Stimulated activated memory B cell treated with anti-CD40 and anti-IgM and Interleukin-4, amounts not matched to agents 10 μg/mL and 1 μg/mL and 100 μg/mL, for 72 hours (primary cell): ENCODE measurements around the gene ZNF646.

Experiments used
- ATAC-seq: fragments of 150-1000 bp; cut with Tn5 transposase; 2 replicates; pipeline ENCODE4 v1.10.0; 2021
- H3K27ac Mint-ChIP-seq: one replicate; pipeline ENCODE4 v1.8.0; 2022; ENCODE audit warnings: mild to moderate bottlenecking, mixed read lengths
- H3K27me3 Mint-ChIP-seq: one replicate; pipeline ENCODE4 v1.8.0; 2022; ENCODE audit warnings: mixed read lengths
- H3K36me3 Mint-ChIP-seq: one replicate; pipeline ENCODE4 v1.8.0; 2022; ENCODE audit warnings: mixed read lengths
- H3K4me1 Mint-ChIP-seq: one replicate; pipeline ENCODE4 v1.8.0; 2022; ENCODE audit warnings: mixed read lengths
- H3K4me3 Mint-ChIP-seq: one replicate; pipeline ENCODE4 v1.8.0; 2022; ENCODE audit warnings: mild to moderate bottlenecking, moderate library complexity, mixed read lengths
- H3K9me3 Mint-ChIP-seq: one replicate; pipeline ENCODE4 v1.8.0; 2022; ENCODE audit warnings: mixed read lengths

ZNF646 gene

GRCh38 chr16:31106509-31107464 is 32.6 kb downstream of the ZNF646 start:
- peaks cover 14% of the 10 kb centered on the region for H3K36me3 Mint-ChIP-seq
- H3K9me3 Mint-ChIP-seq: no peaks in the 10 kb centered on the region
- H3K4me1 Mint-ChIP-seq: peaks cover 30% of the 10 kb centered on the region
- H3K27me3 Mint-ChIP-seq: no peaks in the 10 kb centered on the region
- H3K27ac Mint-ChIP-seq: peak overlapping the region; percentile 88
- H3K4me3 Mint-ChIP-seq: no peak overlapping the region
- no peak for ATAC-seq

- peaks cover 30% of the 10 kb centered on the region for H3K4me1 Mint-ChIP-seq
- peak overlapping the region; percentile 88 for H3K27ac Mint-ChIP-seq
- no peaks in the 10 kb centered on the region for H3K27me3 Mint-ChIP-seq
- H3K4me3 Mint-ChIP-seq: peak overlapping the region; percentile 87
- no peaks in the 10 kb centered on the region for H3K9me3 Mint-ChIP-seq
- H3K36me3 Mint-ChIP-seq: peaks cover 21% of the 10 kb centered on the region
- ATAC-seq: peak; percentile 51
These were observed 33.2 kb downstream of the ZNF646 start for GRCh38 chr16:31107465-31107867.

- no peaks in the 10 kb centered on the region for H3K27me3 Mint-ChIP-seq
- H3K9me3 Mint-ChIP-seq: no peaks in the 10 kb centered on the region
- H3K27ac Mint-ChIP-seq: peak within 1 kb of the TSS; percentile 88
- H3K4me3 Mint-ChIP-seq: peak within 1 kb of the TSS; percentile 87
- H3K36me3 Mint-ChIP-seq: peaks cover 26% of the 10 kb centered on the region
- ATAC-seq: peak; percentile 90
- H3K4me1 Mint-ChIP-seq: peaks cover 33% of the 10 kb centered on the region
These were observed 34.0 kb downstream of the ZNF646 start, which contains the start of gene BCKDK for GRCh38 chr16:31108035-31108793. BCKDK (plus strand) TSS chr16:31108386; CDS start chr16:31109224, 838 bp downstream.

- Mint-ChIP-seq H3K27ac (peak overlapping the region; percentile 88), H3K9me3 (no peaks in the 10 kb centered on the region), H3K36me3 (peaks cover 26% of the 10 kb centered on the region), H3K27me3 (no peaks in the 10 kb centered on the region), H3K4me3 (peak overlapping the region; percentile 87), H3K4me1 (peaks cover 39% of the 10 kb centered on the region)
- no peak for ATAC-seq
These were observed 34.8 kb downstream of the ZNF646 start for GRCh38 chr16:31108794-31109558.

GRCh38 chr16:31109622-31110021 is 35.4 kb downstream of the ZNF646 start:
- Mint-ChIP-seq H3K27me3 (no peaks in the 10 kb centered on the region), H3K36me3 (peaks cover 26% of the 10 kb centered on the region), H3K4me3 (peak overlapping the region; percentile 73), H3K27ac (peak overlapping the region; percentile 57), H3K4me1 (peaks cover 41% of the 10 kb centered on the region), H3K9me3 (no peaks in the 10 kb centered on the region)
- ATAC-seq: no peak

- H3K27ac Mint-ChIP-seq: peak overlapping the region; percentile 57
- H3K36me3 Mint-ChIP-seq: peaks cover 26% of the 10 kb centered on the region
- no peaks in the 10 kb centered on the region for H3K9me3 Mint-ChIP-seq
- ATAC-seq: no peak
- peaks cover 46% of the 10 kb centered on the region for H3K4me1 Mint-ChIP-seq
- H3K4me3 Mint-ChIP-seq: peak overlapping the region; percentile 40
- no peaks in the 10 kb centered on the region for H3K27me3 Mint-ChIP-seq
These were observed 36.1 kb downstream of the ZNF646 start for GRCh38 chr16:31110106-31111034.

GRCh38 chr16:31111881-31112466 is 37.8 kb downstream of the ZNF646 start:
- H3K27me3 Mint-ChIP-seq: no peaks in the 10 kb centered on the region

GRCh38 chr16:31112711-31113110 is 38.5 kb downstream of the ZNF646 start:
- Mint-ChIP-seq H3K9me3 (no peaks in the 10 kb centered on the region), H3K4me3 (no peak overlapping the region), H3K4me1 (peaks cover 36% of the 10 kb centered on the region), H3K27me3 (no peaks in the 10 kb centered on the region), H3K36me3 (peaks cover 26% of the 10 kb centered on the region), H3K27ac (no peak overlapping the region)
- ATAC-seq: no peak

More at GRCh38 chr16:31111881-31112466, 37.8 kb downstream of the ZNF646 start:
- Mint-ChIP-seq H3K27ac (no peak overlapping the region), H3K4me3 (no peak overlapping the region), H3K9me3 (no peaks in the 10 kb centered on the region), H3K4me1 (peaks cover 42% of the 10 kb centered on the region), H3K36me3 (peaks cover 26% of the 10 kb centered on the region)
- ATAC-seq: no peak

GRCh38 chr16:31113121-31114120 is 39.2 kb downstream of the ZNF646 start:
- H3K4me3 Mint-ChIP-seq: no peak overlapping the region

GRCh38 chr16:31114468-31114867 is 40.2 kb downstream of the ZNF646 start:
- H3K4me3 Mint-ChIP-seq: no peak overlapping the region
- H3K4me1 Mint-ChIP-seq: peaks cover 45% of the 10 kb centered on the region
- no peaks in the 10 kb centered on the region for H3K9me3 Mint-ChIP-seq
- peaks cover 24% of the 10 kb centered on the region for H3K36me3 Mint-ChIP-seq
- no peak for ATAC-seq
- no peaks in the 10 kb centered on the region for H3K27me3 Mint-ChIP-seq
- H3K27ac Mint-ChIP-seq: peak overlapping the region; percentile 60

More at GRCh38 chr16:31113121-31114120, 39.2 kb downstream of the ZNF646 start:
- Mint-ChIP-seq H3K36me3 (peaks cover 26% of the 10 kb centered on the region), H3K9me3 (no peaks in the 10 kb centered on the region), H3K4me1 (peaks cover 37% of the 10 kb centered on the region), H3K27me3 (no peaks in the 10 kb centered on the region), H3K27ac (peak overlapping the region; percentile 56)
- no peak for ATAC-seq

- peaks cover 42% of the 10 kb centered on the region for H3K4me1 Mint-ChIP-seq
- H3K27ac Mint-ChIP-seq: peak within 1 kb of the TSS; percentile 79
- H3K36me3 Mint-ChIP-seq: peaks cover 25% of the 10 kb centered on the region
- ATAC-seq: peak; percentile 98
- H3K9me3 Mint-ChIP-seq: no peaks in the 10 kb centered on the region
- no peaks in the 10 kb centered on the region for H3K27me3 Mint-ChIP-seq
- peak within 1 kb of the TSS; percentile 85 for H3K4me3 Mint-ChIP-seq
These were observed 43.4 kb downstream of the ZNF646 start, which contains the start of gene KAT8 for GRCh38 chr16:31117384-31118222. KAT8 (plus strand) TSS chr16:31117664; CDS start chr16:31117682, 18 bp downstream.
